Endothelial cell (in vitro differentiated cells): ENCODE results near the gene KDM4B. TPM values are rescaled to one million over a fixed set of nuclear protein-coding genes. Genes with fewer than 3 reads are reported as not detected.
A peak's percentile ranks its signal among the peaks of the same experiment; 100 is the strongest.

Source experiments
- DNase-seq: peaks from one replicate; pipeline ENCODE4 v3.0.0; 2021; ENCODE audit warnings: low spot score
- H3K27ac Mint-ChIP-seq: one replicate; pipeline ENCODE4 v1.8.0; 2021; ENCODE audit warnings: mixed read lengths, inconsistent platforms; ENCODE audit not compliant: unreplicated experiment
- H3K27me3 Mint-ChIP-seq: one replicate; pipeline ENCODE4 v1.8.0; 2021; ENCODE audit warnings: mild to moderate bottlenecking, moderate library complexity, mixed read lengths, inconsistent platforms; ENCODE audit not compliant: unreplicated experiment
- H3K36me3 Mint-ChIP-seq: one replicate; pipeline ENCODE4 v1.8.0; 2021; ENCODE audit warnings: mild to moderate bottlenecking, low read depth, mixed read lengths, inconsistent platforms; ENCODE audit not compliant: unreplicated experiment
- H3K4me1 Mint-ChIP-seq: one replicate; pipeline ENCODE4 v1.8.0; 2021; ENCODE audit warnings: mild to moderate bottlenecking, mixed read lengths, inconsistent platforms; ENCODE audit not compliant: unreplicated experiment
- H3K4me3 Mint-ChIP-seq: one replicate; pipeline ENCODE4 v1.8.0; 2021; ENCODE audit warnings: mild to moderate bottlenecking, mixed read lengths, inconsistent platforms; ENCODE audit not compliant: unreplicated experiment
- H3K9me3 Mint-ChIP-seq: one replicate; pipeline ENCODE4 v1.8.0; 2021; ENCODE audit warnings: mixed read lengths, inconsistent platforms; ENCODE audit not compliant: unreplicated experiment
- CTCF ChIP-seq: fragments of 200-600 bp; sonication (generic); IDR thresholded peaks from one replicate; pipeline ENCODE4 v1.5.0; 2021; ENCODE audit warnings: antibody characterized with exemption; ENCODE audit not compliant: unreplicated experiment
- total RNA-seq: library from RNA; stranded (reverse); fragmentation: NEBNext Ultra II Directional; extraction: Animal tissue kit (Norgen Biotek cat#: 25700); gene quantifications from one replicate; pipeline ENCODE4 v1.2.1, GENCODE V29; 2021; ENCODE audit not compliant: unreplicated experiment

The KDM4B gene
- total RNA-seq, 1 donor from 2014 or later = 42.4 TPM

GRCh38 chr19:5122671-5123409, 153.9 kb downstream of the KDM4B start:
- Mint-ChIP-seq H3K27me3 (peaks cover 7% of the 10 kb centered on the region), H3K36me3 (peaks cover 15% of the 10 kb centered on the region), H3K4me3 (peak overlapping the region; percentile 81), H3K9me3 (no peaks in the 10 kb centered on the region), H3K4me1 (peaks cover 16% of the 10 kb centered on the region), H3K27ac (no peak overlapping the region)
- DNase-seq = no peak
- TF ChIP-seq CTCF = no peak

GRCh38 chr19:5123646-5124045, 154.7 kb downstream of the KDM4B start:
- H3K4me3 Mint-ChIP-seq = no peak overlapping the region
- peaks cover 7% of the 10 kb centered on the region for H3K27me3 Mint-ChIP-seq
- H3K4me1 Mint-ChIP-seq = peaks cover 16% of the 10 kb centered on the region
- TF ChIP-seq CTCF = no peak
- H3K9me3 Mint-ChIP-seq = no peaks in the 10 kb centered on the region
- H3K27ac Mint-ChIP-seq = no peak overlapping the region
- DNase-seq = no peak
- peaks cover 15% of the 10 kb centered on the region for H3K36me3 Mint-ChIP-seq

- TF ChIP-seq CTCF = no peak
- Mint-ChIP-seq H3K27ac (no peak overlapping the region), H3K4me1 (peaks cover 16% of the 10 kb centered on the region), H3K9me3 (no peaks in the 10 kb centered on the region), H3K4me3 (no peak overlapping the region), H3K27me3 (peaks cover 7% of the 10 kb centered on the region), H3K36me3 (peaks cover 9% of the 10 kb centered on the region)
- no peak for DNase-seq
Observed at GRCh38 chr19:5124111-5124855, 155.4 kb downstream of the KDM4B start.

- no peak for TF ChIP-seq CTCF
- Mint-ChIP-seq H3K9me3 (no peaks in the 10 kb centered on the region), H3K4me3 (no peak overlapping the region), H3K36me3 (peaks cover 13% of the 10 kb centered on the region), H3K27me3 (peaks cover 13% of the 10 kb centered on the region), H3K27ac (no peak overlapping the region), H3K4me1 (peaks cover 16% of the 10 kb centered on the region)
- no peak for DNase-seq
Observed at GRCh38 chr19:5125376-5125775, 156.5 kb downstream of the KDM4B start.
